ENCODE results near the gene FGF5. TPM values are rescaled to one million over a fixed set of nuclear protein-coding genes. Genes with fewer than 3 reads are reported as not detected.
A peak's percentile ranks its signal among the peaks of the same experiment; 100 is the strongest.

Gene FGF5
- total RNA-seq, 1 donor = 55.9 TPM

DNA sequence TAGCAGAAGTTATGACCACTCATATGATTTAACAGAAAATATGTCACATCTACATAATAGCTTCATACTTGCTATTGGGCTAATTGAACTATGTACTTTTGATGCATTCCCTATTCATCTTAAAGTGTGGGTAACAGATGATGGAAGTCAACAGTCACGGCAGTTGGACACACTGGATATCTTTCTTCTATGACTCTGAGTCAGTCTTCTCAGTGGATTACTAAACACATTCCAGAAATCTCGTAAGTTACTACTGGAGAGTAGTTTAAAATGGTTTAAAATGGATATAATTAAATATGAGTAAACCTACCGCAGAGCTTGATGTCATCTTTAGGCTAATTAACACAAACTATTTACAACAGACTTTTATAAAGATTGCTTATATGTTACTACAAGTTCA is 39.0 kb downstream of the FGF5 start:
- TF ChIP-seq, protein P1, sequence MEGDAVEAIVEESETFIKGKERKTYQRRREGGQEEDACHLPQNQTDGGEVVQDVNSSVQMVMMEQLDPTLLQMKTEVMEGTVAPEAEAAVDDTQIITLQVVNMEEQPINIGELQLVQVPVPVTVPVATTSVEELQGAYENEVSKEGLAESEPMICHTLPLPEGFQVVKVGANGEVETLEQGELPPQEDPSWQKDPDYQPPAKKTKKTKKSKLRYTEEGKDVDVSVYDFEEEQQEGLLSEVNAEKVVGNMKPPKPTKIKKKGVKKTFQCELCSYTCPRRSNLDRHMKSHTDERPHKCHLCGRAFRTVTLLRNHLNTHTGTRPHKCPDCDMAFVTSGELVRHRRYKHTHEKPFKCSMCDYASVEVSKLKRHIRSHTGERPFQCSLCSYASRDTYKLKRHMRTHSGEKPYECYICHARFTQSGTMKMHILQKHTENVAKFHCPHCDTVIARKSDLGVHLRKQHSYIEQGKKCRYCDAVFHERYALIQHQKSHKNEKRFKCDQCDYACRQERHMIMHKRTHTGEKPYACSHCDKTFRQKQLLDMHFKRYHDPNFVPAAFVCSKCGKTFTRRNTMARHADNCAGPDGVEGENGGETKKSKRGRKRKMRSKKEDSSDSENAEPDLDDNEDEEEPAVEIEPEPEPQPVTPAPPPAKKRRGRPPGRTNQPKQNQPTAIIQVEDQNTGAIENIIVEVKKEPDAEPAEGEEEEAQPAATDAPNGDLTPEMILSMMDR (IDR thresholded peaks at IDR 0.05; ENCODE audit: insufficient read depth, low read length) = no peak
- H3K4me3 ChIP-seq (ENCODE audit: low read depth, low read length) = no peak overlapping the region
- DNase-seq (ENCODE audit: low read depth) = peak; percentile 57

GRCh38 chr4:80306260-80306659 is 39.8 kb downstream of the FGF5 start:
- TF ChIP-seq, protein P1 (IDR thresholded peaks at IDR 0.05; ENCODE audit: insufficient read depth, low read length) = no peak
- no peak for DNase-seq (ENCODE audit: low read depth)
- no peak overlapping the region for H3K4me3 ChIP-seq (ENCODE audit: low read depth, low read length)

- no peak overlapping the region for H3K4me3 ChIP-seq (ENCODE audit: low read depth, low read length)
- TF ChIP-seq, protein P1 (IDR thresholded peaks at IDR 0.05; ENCODE audit: insufficient read depth, low read length) = no peak
- peak; percentile 64 for DNase-seq (ENCODE audit: low read depth)
Measured at GRCh38 chr4:80307183-80307735, 40.8 kb downstream of the FGF5 start.

DNA sequence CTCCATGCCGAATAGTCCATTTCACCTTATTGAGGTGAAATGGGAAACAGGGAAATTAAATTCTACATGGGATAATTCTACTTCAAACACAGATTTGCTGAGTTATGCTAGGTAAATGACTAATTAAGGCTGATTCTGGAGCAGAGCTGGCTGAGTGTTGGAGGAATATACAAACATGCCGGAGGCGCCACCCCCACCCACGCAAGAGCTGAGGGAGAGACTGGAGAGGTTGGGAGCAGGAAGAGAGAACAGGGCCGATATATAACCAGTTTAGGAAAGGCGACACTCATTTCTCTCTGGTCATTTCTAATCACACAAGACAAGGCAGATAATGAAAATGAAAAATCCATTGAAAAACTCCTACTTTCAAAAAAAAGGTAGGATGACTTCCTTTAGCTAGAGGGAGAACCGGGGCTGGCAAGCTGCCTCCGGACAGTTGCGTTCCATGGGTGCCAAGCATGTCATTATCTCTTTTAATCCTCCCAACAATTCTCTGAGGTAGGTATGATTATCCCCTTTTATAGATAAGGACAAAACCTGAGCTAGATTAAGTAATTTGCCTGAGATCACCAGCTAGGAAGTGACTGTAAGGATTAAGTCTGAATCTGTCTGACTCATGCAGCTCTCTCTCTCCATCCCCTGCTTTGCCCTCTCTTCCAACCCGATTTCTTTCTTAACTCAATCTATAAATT is 41.5 kb downstream of the FGF5 start:
- H3K4me3 ChIP-seq (ENCODE audit: low read depth, low read length) = peak overlapping the region; percentile 38
- DNase-seq (ENCODE audit: low read depth) = peak; percentile 69
- TF ChIP-seq, protein P1 (IDR thresholded peaks at IDR 0.05; ENCODE audit: insufficient read depth, low read length) = no peak

DNA sequence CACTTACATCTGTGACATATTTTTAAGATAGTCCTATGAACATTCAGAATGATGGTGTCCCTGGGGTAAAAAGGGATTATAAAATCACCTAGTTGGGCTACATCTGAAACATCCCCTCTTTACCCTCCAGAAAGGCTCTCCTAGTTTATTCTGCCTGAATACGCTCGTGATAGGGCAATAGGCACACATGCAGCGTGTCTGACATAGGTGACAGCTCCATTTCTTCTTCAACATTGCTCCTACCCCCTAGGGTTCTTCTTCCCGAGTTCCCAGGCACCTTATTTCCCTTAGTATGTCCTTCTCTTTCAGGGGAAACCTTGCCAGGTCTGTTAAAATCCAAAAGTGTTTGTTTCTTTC is 42.0 kb downstream of the FGF5 start:
- TF ChIP-seq, protein P1 (IDR thresholded peaks at IDR 0.05; ENCODE audit: insufficient read depth, low read length) = no peak
- no peak for DNase-seq (ENCODE audit: low read depth)
- H3K4me3 ChIP-seq (ENCODE audit: low read depth, low read length) = no peak overlapping the region

DNA sequence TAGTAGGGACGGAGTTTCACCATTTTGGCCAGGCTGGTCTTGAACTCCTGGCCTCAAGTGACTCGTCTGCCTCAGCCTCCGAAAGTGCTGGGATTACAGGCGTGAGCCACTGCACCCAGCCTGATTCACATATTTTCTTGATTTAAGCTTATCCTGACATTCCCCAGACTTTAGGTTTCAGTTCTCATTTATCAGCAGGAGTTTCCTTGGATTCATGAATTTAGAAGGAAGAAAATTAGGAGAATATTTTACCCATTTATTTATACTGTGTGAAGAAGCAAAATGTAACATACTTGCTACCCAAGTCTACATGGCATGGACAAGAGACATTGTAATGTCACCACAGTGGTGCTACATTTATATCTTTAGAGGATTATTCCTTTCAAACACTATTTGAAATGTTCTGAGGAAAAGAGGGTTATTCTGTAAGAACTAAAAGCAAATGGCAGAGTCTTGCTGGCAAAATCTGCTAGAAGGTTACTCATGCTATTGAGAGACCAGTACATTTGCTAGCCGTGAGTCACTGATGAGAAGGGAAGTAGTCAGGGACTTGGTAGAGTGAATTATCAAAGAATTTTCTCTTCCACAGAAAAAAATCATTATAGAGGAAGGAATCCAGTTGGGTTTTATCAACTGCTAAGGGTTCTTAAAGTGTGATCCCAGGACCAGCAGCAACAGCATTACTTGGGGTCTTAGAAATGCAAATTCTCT is 43.0 kb downstream of the FGF5 start:
- peak overlapping the region; percentile 19 for H3K4me3 ChIP-seq (ENCODE audit: low read depth, low read length)
- DNase-seq (ENCODE audit: low read depth) = peak; percentile 95
- TF ChIP-seq, protein P1 (IDR thresholded peaks at IDR 0.05; ENCODE audit: insufficient read depth, low read length) = no peak

Measured in fibroblast of the aortic adventitia (primary cell).